ENCODE measurements around the gene ADGRG2. TPM values are rescaled to one million over a fixed set of nuclear protein-coding genes. Genes with fewer than 3 reads are reported as not detected.

ADGRG2 gene
- polyA plus RNA-seq, 3 donors, result not detected

DNA sequence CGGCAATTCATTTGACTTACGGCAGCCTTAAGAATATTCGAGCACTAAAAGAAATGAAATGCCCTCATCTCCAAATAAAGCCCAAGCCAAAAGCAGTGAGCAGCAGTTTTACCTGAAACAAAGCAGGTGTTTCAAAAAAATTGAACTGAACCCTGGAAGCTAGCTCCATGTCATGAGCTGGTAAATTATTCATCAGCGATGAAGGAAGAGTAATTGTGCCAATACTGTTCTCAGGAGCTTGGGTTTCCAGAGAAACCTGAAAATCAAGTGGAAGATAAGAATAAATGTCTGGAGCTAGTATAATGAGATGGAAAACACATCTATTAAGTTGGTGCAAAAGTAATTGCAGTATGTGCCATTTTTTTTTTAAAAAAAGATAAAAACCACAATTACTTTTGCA is 114.4 kb downstream of the ADGRG2 start:
- Histone ChIP-seq H4K20me1 (ENCODE audit: insufficient read depth, low read length) (no peaks in the 10 kb centered on the region), H3K27ac (ENCODE audit: low read depth in 1 of 2, low read length in 2 of 2) (no peak overlapping the region), H3K4me1 (ENCODE audit: control insufficient read depth in 1 of 2, insufficient read depth in 2 of 2, low read length in 2 of 2) (no peaks in the 10 kb centered on the region), H2AFZ (ENCODE audit: insufficient read depth, low read depth, low read length, poor library complexity, severe bottlenecking) (no peak overlapping the region), H3K4me2 (replicated peaks; ENCODE audit: extremely low read depth, low read length, poor library complexity, severe bottlenecking) (no peak overlapping the region), H3K9me3 (replicated peaks in 1 of 2; ENCODE audit: control insufficient read depth in 1 of 2, insufficient read depth in 1 of 2, low read length in 2 of 2) (no peaks in the 10 kb centered on the region), H3K79me2 (ENCODE audit: insufficient read depth, low read length) (no peaks in the 10 kb centered on the region), H3K4me3 (replicated peaks in 1 of 3; ENCODE audit: low read depth in 2 of 3, low read length in 3 of 3) (no peak overlapping the region), H3K9ac (ENCODE audit: insufficient read depth, low read length, poor library complexity, severe bottlenecking) (no peak overlapping the region), H3K27me3 (ENCODE audit: control insufficient read depth in 2 of 2, insufficient read depth in 2 of 2, low read length in 2 of 2) (no peaks in the 10 kb centered on the region), H3K36me3 (replicated peaks in 1 of 2; ENCODE audit: control insufficient read depth in 1 of 2, insufficient read depth in 2 of 2, low read length in 2 of 2) (no peaks in the 10 kb centered on the region)
- intact Hi-C loops (cut with micrococcal nuclease), result no loop called here
- no peaks in the 10 kb centered on the region for H3K4me1 Mint-ChIP-seq
- DNase-seq, result no peak
- TF ChIP-seq, protein P1, sequence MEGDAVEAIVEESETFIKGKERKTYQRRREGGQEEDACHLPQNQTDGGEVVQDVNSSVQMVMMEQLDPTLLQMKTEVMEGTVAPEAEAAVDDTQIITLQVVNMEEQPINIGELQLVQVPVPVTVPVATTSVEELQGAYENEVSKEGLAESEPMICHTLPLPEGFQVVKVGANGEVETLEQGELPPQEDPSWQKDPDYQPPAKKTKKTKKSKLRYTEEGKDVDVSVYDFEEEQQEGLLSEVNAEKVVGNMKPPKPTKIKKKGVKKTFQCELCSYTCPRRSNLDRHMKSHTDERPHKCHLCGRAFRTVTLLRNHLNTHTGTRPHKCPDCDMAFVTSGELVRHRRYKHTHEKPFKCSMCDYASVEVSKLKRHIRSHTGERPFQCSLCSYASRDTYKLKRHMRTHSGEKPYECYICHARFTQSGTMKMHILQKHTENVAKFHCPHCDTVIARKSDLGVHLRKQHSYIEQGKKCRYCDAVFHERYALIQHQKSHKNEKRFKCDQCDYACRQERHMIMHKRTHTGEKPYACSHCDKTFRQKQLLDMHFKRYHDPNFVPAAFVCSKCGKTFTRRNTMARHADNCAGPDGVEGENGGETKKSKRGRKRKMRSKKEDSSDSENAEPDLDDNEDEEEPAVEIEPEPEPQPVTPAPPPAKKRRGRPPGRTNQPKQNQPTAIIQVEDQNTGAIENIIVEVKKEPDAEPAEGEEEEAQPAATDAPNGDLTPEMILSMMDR (IDR thresholded peaks at IDR 0.05), result no peak
- H3K27me3 Mint-ChIP-seq (ENCODE audit: low read depth in 3 of 3), result no peaks in the 10 kb centered on the region
- no CpG with 5 or more reads among the region's 4 CpGs for WGBS (ENCODE audit: insufficient coverage)
- H3K9me3 Mint-ChIP-seq, result peaks cover 0 to 3% (median 0%) of the 10 kb centered on the region in 7 donors
- H3K4me3 Mint-ChIP-seq, result no peak overlapping the region
- no peaks in the 10 kb centered on the region for H3K36me3 Mint-ChIP-seq
- H3K27ac Mint-ChIP-seq, result no peak overlapping the region

DNA sequence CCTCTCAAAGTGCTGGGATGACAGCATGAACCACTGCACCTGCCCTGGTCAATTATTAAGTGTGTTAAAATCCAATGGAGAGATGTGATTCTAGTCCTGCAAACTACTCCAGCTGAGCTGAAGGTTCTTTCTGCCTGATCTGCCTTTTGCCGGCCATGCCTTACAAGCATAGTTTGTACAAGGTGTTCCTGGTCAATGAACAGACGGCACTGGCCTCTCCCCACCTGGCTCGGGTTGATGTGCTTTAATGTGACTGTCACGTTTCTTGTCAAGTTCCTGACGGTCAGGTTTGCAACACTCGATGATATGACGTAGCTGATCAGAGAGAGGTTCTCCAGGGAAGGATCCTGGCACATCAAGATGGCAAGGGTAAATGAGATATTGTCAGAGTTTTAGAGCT is 115.3 kb downstream of the ADGRG2 start:
- intact Hi-C loops (cut with micrococcal nuclease), result no loop called here
- Histone ChIP-seq H3K9me3 (replicated peaks in 1 of 2; ENCODE audit: control insufficient read depth in 1 of 2, insufficient read depth in 1 of 2, low read length in 2 of 2) (no peaks in the 10 kb centered on the region), H4K20me1 (ENCODE audit: insufficient read depth, low read length) (no peaks in the 10 kb centered on the region), H2AFZ (ENCODE audit: insufficient read depth, low read depth, low read length, poor library complexity, severe bottlenecking) (no peak overlapping the region), H3K4me3 (replicated peaks in 1 of 3; ENCODE audit: low read depth in 2 of 3, low read length in 3 of 3) (no peak overlapping the region), H3K79me2 (ENCODE audit: insufficient read depth, low read length) (no peaks in the 10 kb centered on the region), H3K4me2 (replicated peaks; ENCODE audit: extremely low read depth, low read length, poor library complexity, severe bottlenecking) (no peak overlapping the region), H3K36me3 (replicated peaks in 1 of 2; ENCODE audit: control insufficient read depth in 1 of 2, insufficient read depth in 2 of 2, low read length in 2 of 2) (no peaks in the 10 kb centered on the region), H3K9ac (ENCODE audit: insufficient read depth, low read length, poor library complexity, severe bottlenecking) (no peak overlapping the region), H3K27ac (ENCODE audit: low read depth in 1 of 2, low read length in 2 of 2) (no peak overlapping the region), H3K27me3 (ENCODE audit: control insufficient read depth in 2 of 2, insufficient read depth in 2 of 2, low read length in 2 of 2) (no peaks in the 10 kb centered on the region), H3K4me1 (ENCODE audit: control insufficient read depth in 1 of 2, insufficient read depth in 2 of 2, low read length in 2 of 2) (no peaks in the 10 kb centered on the region)
- no peaks in the 10 kb centered on the region for H3K36me3 Mint-ChIP-seq
- TF ChIP-seq, protein P1 (IDR thresholded peaks at IDR 0.05), result no peak
- no peak overlapping the region for H3K27ac Mint-ChIP-seq
- H3K4me1 Mint-ChIP-seq, result no peaks in the 10 kb centered on the region
- no peaks in the 10 kb centered on the region for H3K27me3 Mint-ChIP-seq (ENCODE audit: low read depth in 3 of 3)
- peaks cover 0 to 3% (median 0%) of the 10 kb centered on the region in 7 donors for H3K9me3 Mint-ChIP-seq
- DNase-seq, result no peak
- H3K4me3 Mint-ChIP-seq, result no peak overlapping the region
- WGBS (ENCODE audit: insufficient coverage), result no CpG with 5 or more reads among the region's 7 CpGs

Measured in CD14-positive monocyte (primary cell).